NCI-H1930 (cell line): Measurements from ENCODE around the gene RAB11FIP4.

Source experiments
- DNase-seq, 2 experiments: peaks; one replicate each; lab custom pipeline; 2025; lab: John Stamatoyannopoulos, UW

Gene RAB11FIP4

DNA sequence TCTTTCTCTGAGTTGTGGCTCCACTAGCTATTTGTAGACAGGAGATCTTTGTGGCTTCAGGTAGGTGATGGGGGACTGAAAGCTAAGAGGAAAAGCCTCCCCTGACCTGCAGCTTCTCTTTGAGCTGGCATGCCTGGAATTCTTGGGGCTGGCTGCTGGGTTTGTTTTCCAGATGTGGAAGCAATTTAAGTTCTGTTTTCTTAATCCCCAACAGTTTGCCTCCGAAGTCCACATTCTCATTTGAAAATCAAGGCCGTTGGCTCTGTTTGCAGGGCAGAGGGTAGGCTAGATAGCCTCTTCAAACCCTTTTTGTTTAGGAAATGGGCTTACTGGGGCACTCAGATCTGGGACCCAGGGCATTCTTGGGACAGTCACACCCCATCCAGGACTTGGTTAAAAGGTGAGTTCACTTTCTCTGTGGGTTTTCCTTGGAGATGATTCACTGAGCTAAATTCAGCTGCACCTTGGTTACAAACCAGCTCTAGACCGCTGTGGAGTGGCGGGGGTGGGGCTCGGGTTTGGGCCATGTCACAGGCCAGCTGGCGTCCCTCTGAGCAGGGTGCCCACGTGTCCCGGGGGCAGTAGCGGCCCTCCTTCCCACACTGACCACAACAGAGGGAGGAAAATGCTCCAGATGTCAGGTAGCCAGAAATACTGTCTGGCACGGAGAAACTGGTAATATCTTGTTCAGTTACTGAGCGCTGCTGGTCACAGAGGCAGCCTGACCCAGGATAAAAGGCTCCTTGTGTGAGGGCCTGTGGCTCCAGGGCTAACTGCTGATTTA is 108.5 kb downstream of the RAB11FIP4 start:
- no peak for DNase-seq

DNA sequence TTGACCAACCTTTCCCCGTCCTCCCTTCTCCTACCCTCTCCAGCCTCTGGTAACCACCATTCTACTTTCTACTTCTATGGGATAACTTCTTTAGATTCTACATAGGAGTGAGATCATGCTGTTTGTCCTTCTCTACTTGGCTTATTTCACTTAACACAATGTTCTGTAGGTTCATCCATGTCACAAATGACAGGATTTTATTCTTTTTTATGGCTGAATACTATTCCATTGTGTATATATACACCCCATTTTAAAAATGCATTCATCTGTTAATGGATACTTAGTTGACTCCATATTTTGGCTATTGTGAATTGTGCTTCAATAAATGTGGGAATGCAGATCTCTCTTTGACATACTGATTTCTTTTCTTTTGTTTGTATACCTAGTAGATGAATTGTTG is 115.0 kb downstream of the RAB11FIP4 start:
- no peak for DNase-seq

DNA sequence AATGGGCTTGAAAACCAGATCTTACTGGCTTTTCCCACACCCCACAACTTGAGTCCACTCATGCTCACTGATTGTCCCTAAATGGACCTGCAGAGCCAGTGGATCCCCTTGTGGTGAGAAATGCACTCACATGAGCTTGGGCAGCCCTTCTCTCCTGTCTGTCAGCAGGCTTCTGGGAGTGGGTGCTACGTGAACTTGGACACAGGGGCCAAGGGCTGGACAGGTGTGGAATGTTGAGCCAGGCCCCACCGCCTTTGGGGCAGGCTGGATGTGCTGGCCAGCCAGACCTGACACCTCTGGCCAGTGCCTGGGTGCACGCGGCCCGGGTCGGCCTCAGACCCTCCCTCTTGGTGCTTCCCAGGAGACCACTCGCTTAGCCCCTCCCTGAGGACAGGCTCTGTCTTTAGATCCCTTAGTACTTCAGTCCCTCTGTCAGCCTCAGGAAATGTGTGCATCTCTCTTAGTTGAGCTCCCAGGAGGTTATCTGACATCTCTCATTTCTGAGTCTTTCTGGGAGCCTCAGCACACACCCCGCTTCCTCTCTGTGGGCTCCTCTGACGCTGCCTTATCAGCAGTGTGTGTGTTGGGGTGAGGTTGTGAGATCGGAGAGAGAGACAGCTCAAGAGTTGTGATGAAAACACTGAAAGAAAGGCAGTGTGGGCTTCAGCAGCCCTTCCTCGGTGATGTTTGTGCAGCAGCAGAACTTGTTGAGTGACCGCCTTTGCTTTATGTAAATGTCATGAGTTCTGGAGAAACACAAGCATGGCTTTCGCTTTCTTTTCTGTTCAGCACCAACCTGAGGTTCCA is 117.0 kb downstream of the RAB11FIP4 start:
- no peak for DNase-seq

DNA sequence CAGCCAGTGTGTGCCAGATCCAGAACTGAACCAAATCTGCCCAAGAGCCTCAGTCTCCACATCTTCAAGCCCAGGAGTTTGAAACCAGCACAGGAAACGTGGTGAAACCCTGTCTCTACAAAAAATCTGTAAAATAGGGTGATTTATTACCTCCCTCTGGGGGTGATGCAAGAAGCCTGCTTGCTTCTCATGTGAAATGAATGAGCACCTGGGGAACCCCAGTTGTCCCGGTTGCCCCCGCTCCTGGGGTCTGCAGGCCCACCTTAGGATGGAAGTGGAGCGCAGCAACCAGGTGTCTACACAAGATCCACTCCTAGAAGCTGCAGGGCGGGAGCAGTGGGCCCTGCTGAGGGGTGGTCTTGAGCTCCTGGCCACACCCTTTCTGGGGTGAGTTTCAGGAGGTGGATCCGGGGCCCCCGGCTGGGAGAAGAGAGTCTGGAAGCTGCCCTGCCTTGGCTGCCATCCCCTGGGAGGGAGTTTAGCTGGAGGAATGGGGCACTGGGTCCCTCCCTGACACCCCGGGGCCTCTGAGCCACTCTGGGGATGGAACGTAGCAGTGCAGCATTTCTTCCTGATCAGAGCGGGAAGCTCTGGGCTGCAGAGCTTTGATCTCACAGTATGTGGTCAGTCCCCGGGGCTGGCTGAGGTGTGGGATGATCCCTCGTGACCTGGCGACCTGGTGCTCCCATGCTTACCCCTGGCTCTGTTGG is 117.8 kb downstream of the RAB11FIP4 start:
- no peak for DNase-seq

DNA sequence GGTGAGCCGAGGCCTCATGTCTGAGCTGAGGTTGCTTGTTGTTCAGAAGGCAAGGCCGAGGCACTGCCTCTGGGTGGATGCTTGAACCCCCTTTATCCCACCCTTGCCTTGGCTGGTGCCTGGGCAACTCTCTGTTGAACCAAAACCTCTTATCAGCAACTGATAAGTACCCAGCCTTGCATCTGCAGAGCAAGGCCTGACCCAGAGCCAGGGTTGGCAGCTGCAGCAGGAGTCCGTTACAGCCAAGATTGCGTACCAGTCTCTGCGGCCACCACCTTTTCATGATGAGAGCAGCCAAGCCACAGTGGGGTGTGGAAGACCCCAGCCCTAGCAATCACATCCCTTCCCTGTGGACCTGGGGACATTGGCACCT is 118.3 kb downstream of the RAB11FIP4 start:
- DNase-seq = no peak

DNA sequence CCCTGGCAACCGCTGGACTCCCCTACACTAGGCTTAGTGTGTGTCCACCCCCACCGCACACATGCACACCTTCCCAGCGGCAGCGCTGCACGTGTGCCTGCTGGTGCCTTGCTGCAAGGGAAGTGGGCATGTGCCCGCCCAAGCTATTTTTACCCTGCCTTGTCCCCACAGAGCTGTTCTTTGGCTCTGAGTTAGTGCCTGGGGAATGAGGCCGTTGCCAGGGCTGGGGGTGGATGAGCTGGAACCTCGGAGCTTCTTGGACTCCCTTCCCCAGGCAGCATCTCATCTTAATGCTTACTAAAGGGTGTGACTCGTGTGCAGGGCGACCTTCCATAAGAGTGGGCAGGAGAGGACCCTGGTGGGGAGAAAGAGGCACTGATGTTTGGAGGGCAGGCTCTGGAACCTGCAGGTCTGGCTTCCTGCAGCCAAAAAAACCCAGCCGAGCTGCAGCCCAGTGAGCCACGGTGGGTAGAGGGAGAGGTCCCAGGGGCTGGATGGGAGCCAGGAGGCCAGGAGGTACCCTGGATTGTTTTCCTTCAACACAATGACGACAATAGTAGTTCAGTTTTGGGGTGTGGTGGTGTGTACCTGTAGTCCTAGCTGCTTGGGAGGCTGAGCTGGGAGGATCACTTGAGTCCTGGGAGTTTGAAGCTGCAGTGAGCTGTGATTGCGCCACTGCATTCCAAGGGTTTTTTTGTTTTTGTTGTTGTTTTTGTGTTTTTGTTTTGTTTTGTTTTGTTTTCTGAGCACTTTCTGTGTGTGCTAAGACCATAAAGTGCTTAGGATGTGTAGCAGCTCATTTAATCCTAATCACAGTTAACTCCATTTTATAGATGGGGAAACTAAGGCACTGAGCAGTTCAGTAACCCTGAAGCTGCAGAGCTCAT is 119.1 kb downstream of the RAB11FIP4 start:
- DNase-seq = no peak

DNA sequence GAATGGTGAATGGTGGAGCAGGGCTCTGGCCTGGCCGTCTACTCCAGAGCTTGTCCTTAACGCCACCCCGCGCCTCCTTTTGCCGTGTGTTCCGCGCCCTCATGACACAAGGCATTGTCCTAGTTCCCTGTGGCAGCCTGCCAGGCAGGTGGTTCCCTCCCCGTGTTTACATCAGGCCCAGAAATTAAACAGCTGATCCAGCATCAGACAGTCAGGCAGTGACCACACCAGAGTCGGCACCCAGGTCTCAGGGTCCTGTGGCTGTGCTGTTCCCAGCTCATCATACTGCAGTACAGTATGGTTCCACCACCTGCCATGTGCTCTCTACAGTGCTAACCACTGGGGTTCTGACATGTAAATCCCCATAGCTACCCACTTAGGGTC is 119.7 kb downstream of the RAB11FIP4 start:
- no peak for DNase-seq

DNA sequence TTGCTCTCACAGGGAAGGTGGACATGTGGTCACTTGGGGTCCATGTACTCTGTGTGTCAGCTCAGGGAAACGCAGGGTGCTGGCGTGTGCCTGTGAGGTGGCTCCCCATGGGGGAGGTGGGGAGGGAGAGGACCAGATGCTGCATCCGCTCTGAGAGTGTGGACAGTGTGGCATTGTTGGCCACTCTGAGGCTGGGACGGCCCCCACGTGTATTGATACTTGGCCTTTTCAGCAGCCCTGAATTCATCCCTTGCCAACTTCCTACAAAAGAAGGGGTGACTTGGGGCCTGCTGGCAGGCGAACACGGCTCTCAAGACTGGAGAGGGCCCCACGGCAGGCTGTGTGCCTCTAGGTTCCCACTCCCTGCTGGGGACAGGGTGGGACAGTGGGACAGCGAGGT is 120.1 kb downstream of the RAB11FIP4 start:
- DNase-seq = no peak

DNA sequence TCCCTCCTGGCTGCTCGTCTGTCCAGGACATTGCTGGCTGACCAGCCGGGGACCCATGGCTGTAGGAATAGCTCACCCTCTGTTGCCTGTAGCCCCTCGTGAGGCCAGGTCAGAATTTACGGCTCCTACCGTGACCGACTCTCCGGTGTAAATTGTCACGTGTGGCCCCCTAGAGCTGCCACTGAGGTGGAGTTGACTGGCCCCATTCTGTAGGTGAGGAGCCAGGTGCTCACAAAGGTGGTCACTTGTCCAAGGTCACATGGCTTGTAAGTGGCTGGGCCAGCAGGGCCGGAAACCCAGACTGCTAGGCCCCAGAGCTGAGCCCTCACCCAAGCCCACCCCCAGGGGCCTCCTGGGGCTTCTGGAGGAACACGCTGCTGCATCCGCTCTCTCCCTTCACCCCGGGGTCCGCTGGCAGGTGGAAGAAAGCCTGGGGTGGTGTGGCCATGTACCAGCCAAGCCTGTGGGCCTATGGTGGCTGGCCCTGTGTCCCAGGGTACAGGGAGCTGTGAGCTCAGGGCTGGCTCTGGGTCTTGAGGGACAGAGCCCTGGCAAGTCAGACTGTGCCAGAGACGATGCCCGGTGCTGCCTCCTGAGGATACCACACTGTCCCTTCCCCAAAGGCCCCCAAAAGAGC is 120.7 kb downstream of the RAB11FIP4 start:
- no peak for DNase-seq

DNA sequence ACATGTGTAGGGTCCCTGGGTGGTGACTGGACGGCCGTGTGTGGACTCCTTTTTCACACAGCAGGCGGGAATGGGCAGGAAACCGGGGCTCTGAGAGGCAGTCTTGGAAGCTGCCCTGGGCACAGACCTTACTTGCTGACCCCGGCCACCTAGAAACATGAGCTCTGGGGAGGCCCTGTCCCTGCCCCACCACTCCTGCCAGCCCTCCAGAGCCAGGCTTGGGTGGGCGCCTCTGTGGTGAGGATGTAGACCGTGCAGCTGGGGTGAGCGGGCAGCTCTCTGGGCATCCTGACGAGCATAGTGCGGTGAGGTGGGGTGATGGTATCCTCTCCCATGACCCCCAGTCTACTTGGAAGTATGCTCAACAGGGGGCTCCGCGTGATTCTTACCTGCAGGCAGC is 121.3 kb downstream of the RAB11FIP4 start:
- no peak for DNase-seq

DNA sequence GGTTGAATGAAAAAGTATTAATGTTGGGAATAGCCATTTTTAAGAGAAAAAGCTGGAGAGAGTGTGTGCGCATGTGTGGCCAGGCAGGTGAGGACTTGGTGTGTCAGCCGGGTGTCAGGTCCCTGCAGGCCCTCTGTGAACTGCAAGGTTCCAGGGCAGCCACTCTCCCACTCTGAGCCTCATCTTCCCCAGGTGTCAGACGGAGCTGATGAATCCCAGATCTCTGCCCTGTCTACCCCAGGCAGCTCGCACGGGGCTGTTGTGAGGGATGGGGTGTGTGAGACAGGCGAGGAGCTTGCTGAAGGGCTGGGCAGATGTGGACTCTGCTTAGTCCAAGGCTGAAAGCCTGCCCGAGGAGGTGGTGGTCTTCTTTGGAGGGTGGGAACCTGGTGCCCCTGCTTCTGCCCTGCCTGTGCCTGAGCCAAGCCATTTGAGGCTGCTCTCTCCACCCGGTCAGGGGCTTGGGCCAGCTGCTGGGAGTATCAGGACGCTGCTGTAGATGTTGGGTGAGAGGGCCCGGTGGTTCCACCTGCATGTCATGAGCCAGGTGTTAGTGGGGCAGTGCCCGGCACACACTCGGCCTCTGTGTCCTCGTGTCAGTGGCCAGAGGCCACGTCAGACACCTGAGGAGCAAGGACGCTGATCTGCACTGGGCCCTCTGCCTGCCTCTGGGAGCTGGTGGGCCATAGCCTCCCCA is 122.4 kb downstream of the RAB11FIP4 start:
- no peak for DNase-seq

DNA sequence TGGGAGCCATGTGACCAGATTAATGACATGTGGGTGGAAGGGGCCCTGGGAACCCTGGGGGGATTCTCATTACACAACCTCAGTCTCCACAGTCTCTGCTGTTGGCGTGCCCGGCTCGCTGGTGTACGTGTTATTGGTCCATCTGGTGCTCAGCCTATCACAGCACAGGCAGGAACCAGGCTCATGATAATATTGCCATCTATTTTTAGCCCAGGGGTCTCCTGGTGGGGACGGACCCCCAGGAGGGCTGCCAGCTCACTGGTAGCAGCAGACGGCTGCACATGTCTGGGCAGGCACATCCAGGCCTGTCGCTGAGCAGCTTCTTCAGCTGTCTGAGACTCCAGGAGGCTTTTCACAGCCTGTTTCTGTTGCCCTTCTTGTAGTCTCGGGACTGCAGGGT is 123.8 kb downstream of the RAB11FIP4 start:
- DNase-seq = no peak

DNA sequence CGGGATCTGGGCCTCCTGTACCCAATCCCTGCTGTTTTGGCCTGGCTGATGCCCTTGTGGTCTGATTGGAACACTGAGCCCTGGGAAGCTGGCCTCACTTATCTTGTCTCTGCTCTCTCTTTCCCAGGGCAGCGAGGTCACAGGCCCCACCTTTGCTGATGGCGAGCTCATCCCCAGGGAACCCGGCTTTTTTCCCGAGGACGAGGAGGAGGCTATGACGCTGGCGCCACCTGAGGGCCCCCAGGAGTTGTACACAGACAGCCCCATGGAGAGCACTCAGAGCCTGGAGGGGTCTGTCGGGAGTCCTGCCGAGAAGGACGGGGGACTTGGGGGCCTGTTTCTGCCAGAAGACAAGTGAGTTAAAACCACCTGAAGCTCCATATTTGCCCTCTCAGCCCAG is 126.0 kb downstream of the RAB11FIP4 start:
- no peak for DNase-seq

DNA sequence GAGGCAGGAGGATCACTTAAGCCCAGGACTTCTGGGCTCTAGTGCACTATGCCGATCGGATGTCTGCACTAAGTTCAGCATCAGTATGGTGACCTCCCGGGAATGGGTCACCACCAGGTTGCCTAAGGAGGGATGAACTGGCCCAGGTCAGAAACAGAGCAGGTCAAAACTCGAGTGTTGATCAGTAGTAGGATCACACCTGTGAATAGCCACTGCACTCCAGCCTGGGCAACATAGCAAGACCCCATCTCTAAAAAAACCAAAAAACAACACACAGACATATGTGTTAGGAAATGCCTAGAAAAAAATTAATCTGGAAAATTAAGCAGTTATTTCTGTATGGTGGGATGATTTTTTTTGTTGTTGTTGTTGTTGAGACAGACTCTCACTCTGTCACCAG is 127.0 kb downstream of the RAB11FIP4 start:
- DNase-seq = no peak

DNA sequence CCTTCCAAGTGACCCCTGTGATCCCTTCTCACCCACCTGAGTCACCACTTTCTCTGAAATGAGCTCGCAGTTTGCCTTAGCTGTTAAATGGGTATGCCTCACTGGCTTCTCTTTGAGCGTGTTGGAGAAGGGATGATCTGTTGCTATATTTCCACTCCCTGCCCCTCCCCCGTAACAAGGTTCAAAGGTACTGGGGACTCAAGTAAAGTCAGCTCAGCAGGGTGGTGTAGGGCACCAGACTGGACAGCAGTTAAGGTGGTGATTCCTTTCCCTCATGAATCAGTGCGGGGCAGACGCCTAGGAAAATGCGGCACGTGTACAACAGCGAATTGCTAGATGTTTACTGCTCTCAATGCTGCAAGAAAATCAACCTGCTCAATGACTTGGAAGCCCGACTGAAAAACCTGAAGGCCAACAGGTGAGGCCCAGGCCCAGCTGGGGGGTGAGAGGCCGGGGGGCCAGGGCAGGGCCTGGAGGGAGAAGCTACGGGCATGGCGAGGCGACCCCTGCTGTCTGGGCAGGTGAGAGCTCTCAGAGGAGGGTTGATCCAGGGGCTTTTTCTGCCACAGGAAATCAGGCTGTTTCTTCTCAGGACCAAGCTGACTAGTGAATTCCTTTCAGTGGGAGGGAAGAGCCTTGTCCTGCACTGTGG is 130.3 kb downstream of the RAB11FIP4 start:
- DNase-seq = no peak

DNA sequence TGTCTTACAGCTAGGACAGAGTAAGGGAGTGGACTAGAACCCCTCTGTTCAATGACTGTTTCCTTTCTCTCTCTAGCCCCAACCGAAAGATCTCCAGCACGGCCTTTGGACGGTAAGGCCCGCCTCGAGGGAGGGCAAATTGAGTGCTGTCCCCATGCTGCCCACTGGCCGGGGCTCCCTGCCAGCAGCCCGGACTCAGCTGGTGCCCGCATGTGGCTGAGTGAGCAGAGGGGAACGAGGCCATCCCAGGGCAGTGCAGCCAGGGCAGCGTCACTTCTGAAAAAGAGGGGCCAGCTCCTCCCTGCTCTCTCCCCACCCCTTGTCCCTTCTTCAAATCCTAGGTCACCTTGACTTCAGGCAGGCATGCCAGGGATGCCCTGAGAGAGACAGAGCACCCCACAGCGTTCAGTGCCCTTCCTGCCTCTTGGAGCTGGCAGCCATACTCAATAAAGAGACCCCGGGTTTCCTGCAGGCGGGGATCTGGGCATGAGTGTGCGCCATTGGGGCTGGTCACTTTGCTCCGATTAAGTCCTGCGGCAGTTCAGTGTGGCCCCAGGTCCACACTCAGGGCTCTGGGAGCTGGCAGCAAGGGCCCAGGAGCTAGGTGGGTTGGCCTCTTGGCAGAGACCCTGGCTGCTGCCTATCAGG is 130.9 kb downstream of the RAB11FIP4 start:
- no peak for DNase-seq

DNA sequence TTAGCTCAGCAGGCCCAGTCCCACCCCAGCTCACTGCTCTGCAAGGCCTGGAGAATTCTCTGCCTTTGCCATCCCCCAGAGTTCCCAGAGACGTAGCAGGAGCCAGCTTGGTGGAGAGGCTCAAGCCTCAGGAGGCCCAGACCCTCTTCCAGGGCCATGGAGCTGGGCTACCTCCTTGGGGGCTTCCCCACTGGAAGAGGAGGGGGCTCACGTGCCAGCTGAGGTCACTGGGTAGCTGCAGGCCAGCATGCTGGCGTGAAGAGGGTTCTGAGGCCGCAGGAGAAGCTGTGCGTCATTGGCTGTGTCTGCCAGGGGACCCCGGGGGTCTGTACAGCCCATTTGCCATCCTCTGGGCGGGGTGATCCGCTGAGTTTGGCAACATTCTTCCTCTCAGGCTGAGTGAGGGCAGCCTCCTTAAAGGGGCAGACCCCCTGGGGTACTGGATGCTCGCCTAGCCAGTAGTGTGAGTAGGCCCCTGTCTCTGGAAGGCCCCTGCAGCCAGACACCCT is 131.6 kb downstream of the RAB11FIP4 start:
- DNase-seq = no peak

DNA sequence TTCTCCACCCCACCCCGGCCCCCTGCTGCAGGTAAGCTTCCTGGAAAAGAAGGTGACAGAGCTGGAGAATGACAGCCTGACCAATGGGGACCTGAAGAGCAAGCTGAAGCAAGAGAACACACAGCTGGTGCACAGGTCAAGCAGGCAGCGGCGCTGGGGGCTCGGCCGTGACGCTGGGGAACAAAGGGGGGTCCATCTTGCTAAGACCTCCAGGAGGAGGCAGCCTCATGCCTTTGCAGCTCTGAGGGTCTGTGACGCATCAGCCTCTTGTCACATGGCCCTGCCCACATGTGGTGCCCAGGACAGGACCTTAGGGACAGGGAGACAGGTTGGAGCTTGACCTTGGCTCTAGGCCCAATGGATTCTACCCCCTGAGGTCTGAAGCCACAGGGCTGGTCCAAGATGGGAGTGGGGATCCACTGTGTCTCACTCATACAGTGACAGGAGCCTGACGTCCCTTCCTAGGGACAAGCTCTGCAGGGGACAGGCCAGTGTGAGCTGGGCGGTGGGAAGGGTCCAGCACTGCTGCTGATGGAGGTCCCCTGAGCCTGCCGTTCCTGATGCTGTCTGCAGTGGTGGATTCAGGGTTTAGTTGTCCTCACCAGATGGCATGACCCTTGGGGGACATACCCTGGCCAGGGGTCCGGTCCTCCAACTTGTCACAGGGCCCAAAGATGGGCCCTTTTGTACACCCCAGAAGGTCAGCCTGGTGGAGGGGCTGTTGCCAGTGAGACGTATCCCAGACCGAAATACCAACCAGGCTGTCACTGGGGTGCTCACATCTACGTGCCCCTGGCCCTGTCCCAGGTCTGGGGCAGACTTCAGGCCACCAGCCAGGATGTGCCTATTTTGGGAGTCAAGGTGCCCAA is 132.6 kb downstream of the RAB11FIP4 start:
- no peak for DNase-seq
